H1 (cell line): Measurements from ENCODE around the gene RAMACL. TPM values are rescaled to one million over a fixed set of nuclear protein-coding genes. Genes with fewer than 3 reads are reported as not detected.

Experiments used
- CTCF ChIA-PET: fragments of 300-600 bp; sonication (Branson Sonifier 250); formaldehyde crosslinking; loops from one replicate; lab custom pipeline; 2021; ENCODE audit not compliant: partially characterized antibody; lab: Charles Lee
- POLR2A ChIA-PET: fragments of 300-600 bp; sonication (Branson Sonifier 250); formaldehyde crosslinking; loops from one replicate; lab custom pipeline; 2021; ENCODE audit warnings: inconsistent platforms; ENCODE audit not compliant: partially characterized antibody; lab: Charles Lee
- DNase-seq, 2 experiments: peaks; one replicate each; pipeline versions ENCODE4 v3.0.0 to v3.0.0-alpha.2; 2010 to 2022; ENCODE audit warnings: low spot score in 2 of 2, low read depth in 1 of 2, mixed read lengths in 1 of 2
- FAIRE-seq: peaks from 2 replicates; lab custom pipeline; 2011; peaks lifted over from hg19 to GRCh38; lab: Jason Lieb, UNC
- H2AFZ ChIP-seq: 2 replicates; pipeline ENCODE4 v1.8.1; 2012; ENCODE audit warnings: low read length, inconsistent platforms
- H2AK5ac ChIP-seq: 2 replicates; pipeline ENCODE4 v1.6.1; 2013; ENCODE audit warnings: low read depth, low read length
- H2BK120ac ChIP-seq: replicated peaks from 2 replicates; pipeline ENCODE3; 2013; ENCODE audit warnings: low read depth, low read length, inconsistent platforms
- H2BK12ac ChIP-seq: 2 replicates; pipeline ENCODE4 v1.6.1; 2013; ENCODE audit warnings: low read depth, low read length
- H2BK15ac ChIP-seq: 2 replicates; pipeline ENCODE4 v1.6.1; 2013; ENCODE audit warnings: low read length
- H2BK20ac ChIP-seq: 2 replicates; pipeline ENCODE4 v1.6.1; 2013; ENCODE audit warnings: low read length
- H2BK5ac ChIP-seq: 2 replicates; pipeline ENCODE4 v1.6.1; 2013; ENCODE audit warnings: low read depth, low read length
- H3K14ac ChIP-seq: 2 replicates; pipeline ENCODE4 v1.6.1; 2013; ENCODE audit warnings: inconsistent platforms; ENCODE audit not compliant: insufficient read length
- H3K18ac ChIP-seq: 2 replicates; pipeline ENCODE4 v1.6.1; 2013; ENCODE audit warnings: low read length; ENCODE audit errors: extremely low read depth
- H3K23ac ChIP-seq: 2 replicates; pipeline ENCODE4 v1.6.1; 2013; ENCODE audit warnings: inconsistent platforms; ENCODE audit not compliant: insufficient read length
- H3K23me2 ChIP-seq: 2 replicates; pipeline ENCODE4 v1.6.1; 2013; ENCODE audit warnings: low read depth, low read length
- H3K27ac ChIP-seq: 2 replicates; pipeline ENCODE4 v1.6.1; 2011; ENCODE audit warnings: low read depth, low read length, inconsistent platforms
- H3K27me3 ChIP-seq, 4 experiments: replicated peaks in 1 of 4; 1 replicate in 1 of 4; 2 replicates in 3 of 4; pipeline versions ENCODE4 v1.6.1 to v1.8.1; 2011 to 2013; ENCODE audit warnings: low read length in 3 of 4, mild to moderate bottlenecking in 3 of 4, inconsistent platforms in 2 of 4, mixed read lengths in 2 of 4, moderate library complexity in 1 of 4; ENCODE audit not compliant: control insufficient read depth in 3 of 4, insufficient read depth in 3 of 4; ENCODE audit errors: extremely low read depth in 1 of 4
- H3K36me3 ChIP-seq, 4 experiments: 2 replicates each; pipeline versions ENCODE4 v1.6.1 to v1.8.1; 2011 to 2013; ENCODE audit warnings: mild to moderate bottlenecking in 4 of 4, low read length in 3 of 4, moderate library complexity in 2 of 4, control low read depth in 1 of 4, inconsistent platforms in 1 of 4; ENCODE audit not compliant: insufficient read depth in 4 of 4, control insufficient read depth in 2 of 4
- H3K4ac ChIP-seq: replicated peaks from 2 replicates; pipeline ENCODE3; 2013; ENCODE audit warnings: low read length, low read depth, mixed read lengths, inconsistent platforms; ENCODE audit not compliant: insufficient read length
- H3K4me1 ChIP-seq, 4 experiments: replicated peaks in 1 of 4; 1 replicate in 1 of 4; 2 replicates in 3 of 4; pipeline versions ENCODE4 v1.6.1 to v1.8.1; 2011 to 2013; ENCODE audit warnings: low read length in 3 of 4, inconsistent platforms in 2 of 4, mixed read lengths in 1 of 4; ENCODE audit not compliant: insufficient read depth in 4 of 4, control insufficient read depth in 3 of 4
- H3K4me2 ChIP-seq, 2 experiments: 2 replicates each; pipeline versions ENCODE4 v1.6.1 to v1.8.1; 2011 to 2013; ENCODE audit warnings: low read depth in 2 of 2, low read length in 2 of 2, control low read depth in 1 of 2, inconsistent platforms in 1 of 2, mild to moderate bottlenecking in 1 of 2; ENCODE audit not compliant: insufficient read depth in 1 of 2
- H3K4me3 ChIP-seq, 4 experiments: fragments of 200-600, 300-600 bp in 1 of 4; sonication (generic), shearing (Covaris generic), sonication (Bioruptor Twin) in 1 of 4; 2 replicates each; pipeline versions ENCODE4 v1.5.1 to v1.8.1; 2011 to 2016; ENCODE audit warnings: low read length in 4 of 4, low read depth in 3 of 4, control low read depth in 2 of 4, inconsistent platforms in 2 of 4, mild to moderate bottlenecking in 2 of 4, mixed read lengths in 1 of 4, moderate library complexity in 1 of 4; ENCODE audit not compliant: insufficient read depth in 2 of 4; ENCODE audit errors: extremely low read depth in 1 of 4
- H3K56ac ChIP-seq: replicated peaks from 2 replicates; pipeline ENCODE3; 2013; ENCODE audit warnings: low read depth, mild to moderate bottlenecking, mixed read lengths, low read length, inconsistent platforms; ENCODE audit not compliant: insufficient read length
- H3K79me1 ChIP-seq: 2 replicates; pipeline ENCODE4 v1.6.1; 2013; ENCODE audit warnings: low read depth, low read length, control low read depth
- H3K79me2 ChIP-seq, 2 experiments: 2 replicates each; pipeline versions ENCODE4 v1.6.1 to v1.8.1; 2012 to 2013; ENCODE audit warnings: low read length in 2 of 2, mild to moderate bottlenecking in 2 of 2, inconsistent platforms in 1 of 2; ENCODE audit not compliant: insufficient read depth in 2 of 2, control insufficient read depth in 1 of 2
- H3K9ac ChIP-seq, 4 experiments: replicated peaks in 1 of 4; 1 replicate in 1 of 4; 2 replicates in 3 of 4; pipeline versions ENCODE4 v1.6.1 to v1.8.1; 2011 to 2013; ENCODE audit warnings: low read depth in 3 of 4, low read length in 3 of 4, control low read depth in 2 of 4, mild to moderate bottlenecking in 2 of 4, moderate library complexity in 2 of 4, inconsistent platforms in 1 of 4; ENCODE audit errors: extremely low read depth in 1 of 4
- H3K9me3 ChIP-seq, 2 experiments: 2 replicates each; pipeline versions ENCODE4 v1.6.1 to v1.8.1; 2012 to 2013; ENCODE audit warnings: mild to moderate bottlenecking in 2 of 2, moderate library complexity in 2 of 2, control low read depth in 1 of 2, inconsistent platforms in 1 of 2, low read depth in 1 of 2, low read length in 1 of 2, mixed read lengths in 1 of 2; ENCODE audit not compliant: insufficient read depth in 2 of 2
- H4K20me1 ChIP-seq, 2 experiments: replicated peaks in 1 of 2; 2 replicates each; pipeline versions ENCODE3 to v1.8.1; 2011 to 2013; ENCODE audit warnings: inconsistent platforms in 2 of 2, low read length in 2 of 2, mild to moderate bottlenecking in 1 of 2; ENCODE audit not compliant: insufficient read depth in 2 of 2, control insufficient read depth in 1 of 2
- H4K5ac ChIP-seq: 2 replicates; pipeline ENCODE4 v1.6.1; 2013; ENCODE audit warnings: low read length, low read depth, mixed read lengths, inconsistent platforms; ENCODE audit not compliant: insufficient read length
- H4K8ac ChIP-seq: 2 replicates; pipeline ENCODE4 v1.8.0; 2013; ENCODE audit warnings: mild to moderate bottlenecking, moderate library complexity, low read length, inconsistent platforms; ENCODE audit not compliant: insufficient read depth; ENCODE audit errors: extremely low read depth
- H4K91ac ChIP-seq: replicated peaks from 2 replicates; pipeline ENCODE3; 2013; ENCODE audit warnings: low read length, mixed read lengths, inconsistent platforms; ENCODE audit not compliant: insufficient read length
- ASH2L ChIP-seq: fragments of 200-600, 300-600 bp; sonication (generic); IDR thresholded peaks from one replicate; pipeline ENCODE4 v1.7.1; 2017; ENCODE audit warnings: low read length
- BCL11A ChIP-seq, 2 experiments: IDR thresholded peaks; one replicate each; pipeline ENCODE4 v1.6.1; 2011; ENCODE audit warnings: low read depth in 2 of 2, low read length in 2 of 2, mild to moderate bottlenecking in 2 of 2
- BRCA1 ChIP-seq: IDR thresholded peaks from 2 replicates; pipeline ENCODE4 v1.6.1; 2012; ENCODE audit warnings: low read depth, low read length, improper control_type of control experiment
- CTBP2 ChIP-seq: IDR thresholded peaks from 2 replicates; pipeline ENCODE4 v1.7.0; 2011; ENCODE audit warnings: borderline replicate concordance, mild to moderate bottlenecking, moderate library complexity, mixed read lengths, low read length; ENCODE audit not compliant: insufficient read depth, insufficient read length
- EGR1 ChIP-seq: IDR thresholded peaks from 2 replicates; pipeline ENCODE4 v1.6.1; 2011; ENCODE audit warnings: low read depth, low read length, borderline replicate concordance
- GTF2F1 ChIP-seq: IDR thresholded peaks from 2 replicates; pipeline ENCODE4 v1.6.1; 2012; ENCODE audit warnings: low read depth, low read length, improper control_type of control experiment, borderline replicate concordance
- HDAC2 ChIP-seq, 2 experiments: fragments of 300-600 bp in 1 of 2; sonication (generic) in 1 of 2; IDR thresholded peaks; 2 replicates each; pipeline ENCODE4 v1.6.1; 2011 to 2012; ENCODE audit warnings: low read depth in 2 of 2, low read length in 2 of 2, mild to moderate bottlenecking in 2 of 2, moderate library complexity in 2 of 2, borderline replicate concordance in 1 of 2, inconsistent platforms in 1 of 2
- TAF1 ChIP-seq: IDR thresholded peaks from 2 replicates; pipeline ENCODE4 v1.6.1; 2011; ENCODE audit warnings: mild to moderate bottlenecking, low read depth, low read length
- TAF7 ChIP-seq: optimal IDR thresholded peaks from 2 replicates; pipeline ENCODE3; 2011; ENCODE audit warnings: low read depth, mild to moderate bottlenecking, inconsistent platforms, low read length, moderate library complexity, borderline replicate concordance
- TBP ChIP-seq: IDR thresholded peaks from 2 replicates; pipeline ENCODE4 v1.6.1; 2011; ENCODE audit warnings: low read depth, low read length, improper control_type of control experiment
- WGBS, 2 experiments: shearing (Covaris generic) in 1 of 2; methylation state at CpG; one replicate each; pipeline versions ENCODE4 v1.1.6 to v1.1.7; 2013 to 2015; ENCODE audit warnings: low lambda C conversion rate in 2 of 2, mixed read lengths in 2 of 2, inconsistent platforms in 1 of 2, low coverage in 1 of 2, missing lambda C conversion rate in 1 of 2; ENCODE audit not compliant: insufficient replicate concordance in 2 of 2, insufficient coverage in 1 of 2, insufficient read length in 1 of 2; ENCODE audit errors: extremely low coverage in 1 of 2, missing lambda C conversion rate in 1 of 2; 5-methylcytosine and 5-hydroxymethylcytosine counted together
- polyA plus RNA-seq, 7 experiments: library from polyadenylated mRNA; depleted of rRNA in 3 of 7; stranded (reverse) in 5 of 7; unstranded in 2 of 7; fragments of >200 nt in 5 of 7; fragments of 200-250 nt in 2 of 7; gene quantifications; 1 replicate in 5 of 7; 2 replicates in 1 of 7; 4 replicates in 1 of 7; pipeline versions ENCODE4 v1.2.1 to v1.2.3, GENCODE V29; 2011 to 2013; ENCODE audit warnings: missing spikeins in 2 of 7, mixed read lengths in 2 of 7
- total RNA-seq: library from RNA; stranded (reverse); fragmentation: NEBNext Ultra II Directional; extraction: Animal tissue kit (Norgen Biotek cat#: 25700); gene quantifications from 2 replicates; pipeline ENCODE4 v1.2.1, GENCODE V29; 2021
- TF ChIP-seq, protein P1 (sequence below): IDR thresholded peaks from 2 replicates; pipeline ENCODE4 v1.6.1; 2011; ENCODE audit warnings: low read length, improper control_type of control experiment
- TF ChIP-seq, protein P2 (sequence below): IDR thresholded peaks from 2 replicates; pipeline ENCODE4 v1.6.1; 2011; ENCODE audit warnings: low read depth, mild to moderate bottlenecking, low read length; ENCODE audit not compliant: insufficient read depth

RAMACL gene
- total and polyA plus RNA-seq, 2 of the 8 experiments (the other 6 are each of a cell fraction or from before 2014, with no cell fraction given), result 0.23 to 0.97 TPM

DNA sequence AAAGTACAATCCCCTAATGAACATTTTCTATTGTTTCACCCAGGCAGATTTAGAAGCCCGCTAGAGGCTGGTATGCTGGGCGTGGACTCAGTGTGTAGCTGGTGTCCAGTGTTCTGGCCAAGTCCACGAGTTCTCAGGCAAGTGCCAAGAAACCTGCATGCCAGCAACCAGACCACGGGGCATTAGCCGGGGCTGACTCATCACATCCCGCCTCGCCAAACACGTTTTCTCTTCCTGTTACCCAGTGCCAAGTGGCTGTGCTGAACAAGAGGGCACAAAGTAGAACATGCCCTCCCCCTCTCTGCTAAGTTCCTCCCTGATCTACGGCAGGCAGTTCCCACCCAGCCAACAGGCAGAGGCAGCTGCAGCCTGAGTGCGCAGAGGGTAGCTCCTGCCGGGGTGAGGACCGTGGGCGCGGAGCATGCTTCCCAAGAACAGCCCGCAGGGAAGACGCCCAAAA, 29.6 kb downstream of the RAMACL start:
- no peak overlapping the region for H3K4me2 ChIP-seq
- no peak overlapping the region for H3K9ac ChIP-seq
- TF ChIP-seq GTF2F1 (no peak), TBP (no peak), ASH2L (no peak), CTBP2 (no peak), BRCA1 (no peak), TAF7 (no peak), TAF1 (no peak), BCL11A (IDR thresholded peaks at IDR 0.05; ENCODE audit: low read depth in 2 of 2, low read length in 2 of 2) (no peak), HDAC2 (IDR thresholded peaks at IDR 0.05; ENCODE audit: borderline replicate concordance in 1 of 2, low read depth in 2 of 2, low read length in 2 of 2) (no peak), EGR1 (no peak)
- TF ChIP-seq, protein P1, sequence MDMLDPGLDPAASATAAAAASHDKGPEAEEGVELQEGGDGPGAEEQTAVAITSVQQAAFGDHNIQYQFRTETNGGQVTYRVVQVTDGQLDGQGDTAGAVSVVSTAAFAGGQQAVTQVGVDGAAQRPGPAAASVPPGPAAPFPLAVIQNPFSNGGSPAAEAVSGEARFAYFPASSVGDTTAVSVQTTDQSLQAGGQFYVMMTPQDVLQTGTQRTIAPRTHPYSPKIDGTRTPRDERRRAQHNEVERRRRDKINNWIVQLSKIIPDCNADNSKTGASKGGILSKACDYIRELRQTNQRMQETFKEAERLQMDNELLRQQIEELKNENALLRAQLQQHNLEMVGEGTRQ, result no peak
- TF ChIP-seq, protein P2, sequence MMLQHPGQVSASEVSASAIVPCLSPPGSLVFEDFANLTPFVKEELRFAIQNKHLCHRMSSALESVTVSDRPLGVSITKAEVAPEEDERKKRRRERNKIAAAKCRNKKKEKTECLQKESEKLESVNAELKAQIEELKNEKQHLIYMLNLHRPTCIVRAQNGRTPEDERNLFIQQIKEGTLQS, result no peak

More for the DNA sequence above, 29.6 kb downstream of the RAMACL start:
- Histone ChIP-seq H4K5ac (no peak overlapping the region), H3K56ac (no peak overlapping the region), H3K23ac (no peak overlapping the region), H3K36me3 (no peaks in the 10 kb centered on the region), H2BK12ac (0 out of 2 replicates have a peak overlapping the region, but pooled peaks have one; percentile 91), H3K9me3 (no peaks in the 10 kb centered on the region), H4K91ac (peak overlapping the region; percentile 48), H3K27ac (no peak overlapping the region), H3K4me1 (peaks cover 0 to 10% (median 8%) of the 10 kb centered on the region in 4 experiments), H4K20me1 (peaks cover 4 to 9% of the 10 kb centered on the region in 2 experiments), H2BK15ac (no peak overlapping the region), H2BK120ac (no peak overlapping the region), H3K4me3 (no peak overlapping the region), H3K18ac (no peak overlapping the region), H2BK5ac (no peak overlapping the region), H3K79me2 (peaks cover 3 to 47% of the 10 kb centered on the region in 2 experiments; a peak in 3 of 4 replicates), H3K27me3 (no peaks in the 10 kb centered on the region), H3K79me1 (peaks cover 5% of the 10 kb centered on the region), H2AK5ac (no peak overlapping the region), H3K23me2 (no peaks in the 10 kb centered on the region), H2BK20ac (no peak overlapping the region), H4K8ac (no peak overlapping the region), H3K14ac (no peak overlapping the region), H2AFZ (no peak overlapping the region), H3K4ac (no peak overlapping the region)
- DNase-seq (no peak), FAIRE-seq (no peak)
- ChIA-PET CTCF (interaction anchor here (1.1 to 1.7 kb wide), 2 partner anchors 15 to 81 kb away, joined by 3 to 4 read pairs; no protein-coding TSS in a partner anchor), POLR2A (interaction anchor here (0.8 kb wide), 1 partner anchor 32 kb away, joined by 3 read pairs; no protein-coding TSS in a partner anchor)
- WGBS, 2 experiments, result 96% methylated on average over 16 of the region's 16 CpGs; no CpG with 5 or more reads in 1 of the 2 experiments
